ENCODE measurements around the gene THAP8. TPM values are rescaled to one million over a fixed set of nuclear protein-coding genes. Genes with fewer than 3 reads are reported as not detected.
"Not testable (repeated sequence)": the region's sequence is repeated elsewhere in the genome, so short reads cannot be mapped to it uniquely, and the experiment has no call there.

THAP8 gene
- polyA plus RNA-seq, 2 of the 4 experiments (the other 2 are of a cell fraction): 3.1 to 7.5 TPM

- TF ChIP-seq CTCF (IDR thresholded peaks at IDR 0.05) (no peak), RAD21 (conservative IDR thresholded peaks at IDR 0.05 in 1 of 2, IDR thresholded peaks at IDR 0.05 in 1 of 2) (no peak), ZNF302 (CRISPR knock-in tag; IDR thresholded peaks at IDR 0.05) (no peak), TFCP2L1 (CRISPR knock-in tag; IDR thresholded peaks at IDR 0.05) (no peak), JUN (IDR thresholded peaks at IDR 0.05) (no peak), TP53 (CRISPR knock-in tag; IDR thresholded peaks at IDR 0.05) (no peak)
Observed at GRCh38 chr19:36043952-36044351, 10.1 kb downstream of the THAP8 start (continued).

GRCh38 chr19:36041831-36042230 is 12.3 kb downstream of the THAP8 start:
- DNase-seq (ENCODE audit: low read depth in 1 of 2, low spot score in 1 of 2): peak in 1 of 2 experiments; percentile 72
- ChIA-PET CTCF (interaction anchor here (0.7 to 1.2 kb wide), 3 partner anchors 13 to 95 kb away, joined by 3 read pairs; no protein-coding TSS in a partner anchor), POLR2A (interaction anchor here (0.7 to 1.2 kb wide), 3 partner anchors 12 to 72 kb away, joined by 4 to 8 read pairs (median 5); partner anchors contain the start of genes ALKBH6 and THAP8)
- Histone ChIP-seq H3K27ac (peak overlapping the region; percentile 50 to 58; a peak in 5 of 6 replicates), H3K4me2 (peak overlapping the region; percentile 54), H3K9me3 (no peaks in the 10 kb centered on the region), H3K4me1 (peaks cover 20% of the 10 kb centered on the region), H3K4me3 (no peak overlapping the region)
- no peak for FAIRE-seq
- no peak for TF ChIP-seq FOSL2 (IDR thresholded peaks at IDR 0.05)
- TF ChIP-seq FOSL2 (CRISPR knock-in tag; IDR thresholded peaks at IDR 0.05): no peak
- peak; percentile 56 to 77; a peak in 3 of 4 replicates for TF ChIP-seq CEBPB (IDR thresholded peaks at IDR 0.05)
- 17% methylated on average over 3 of the region's 3 CpGs for WGBS (ENCODE audit: missing lambda C conversion rate)
- ATAC-seq: peak; percentile 65 to 74; a peak in 5 of 6 replicates

GRCh38 chr19:36041092-36041491 is 13.0 kb downstream of the THAP8 start:
- Histone ChIP-seq H3K4me2 (peak overlapping the region; percentile 54), H3K27ac (peak overlapping the region; percentile 41 to 58; a peak in 5 of 6 replicates), H3K4me1 (peaks cover 20% of the 10 kb centered on the region)
- TF ChIP-seq CEBPB (IDR thresholded peaks at IDR 0.05): peak; percentile 95 to 97
- not testable (repeated sequence) for H3K9me3 ChIP-seq; DNase-seq (ENCODE audit: low read depth in 1 of 2, low spot score in 1 of 2); H3K4me3 ChIP-seq; FAIRE-seq; ATAC-seq
- ChIA-PET CTCF (interaction anchor here (0.6 to 2.6 kb wide), 4 partner anchors 12 to 109 kb away, joined by 3 to 10 read pairs (median 3); no protein-coding TSS in a partner anchor), POLR2A (interaction anchor here (1.2 kb wide), 1 partner anchor 27 kb away, joined by 5 read pairs; the partner anchor contains the start of gene ALKBH6)
- 85% methylated on average over 6 of the region's 6 CpGs for WGBS (ENCODE audit: missing lambda C conversion rate)

GRCh38 chr19:36040495-36040894 is 13.6 kb downstream of the THAP8 start:
- Histone ChIP-seq H3K27ac (peak overlapping the region in 1 of 2 experiments; percentile 58; a peak in 1 of 6 replicates), H3K4me1 (peaks cover 20% of the 10 kb centered on the region), H3K9me3 (no peaks in the 10 kb centered on the region), H3K4me3 (no peak overlapping the region), H3K4me2 (no peak overlapping the region)
- TF ChIP-seq EHF (CRISPR knock-in tag; IDR thresholded peaks at IDR 0.05) (no peak), JUN (IDR thresholded peaks at IDR 0.05) (no peak), ZSCAN20 (CRISPR knock-in tag; IDR thresholded peaks at IDR 0.05) (no peak), EP300 (IDR thresholded peaks at IDR 0.05) (no peak)
- ATAC-seq (no peak), DNase-seq (ENCODE audit: low read depth in 1 of 2, low spot score in 1 of 2) (no peak), FAIRE-seq (peak; percentile 88)
- ChIA-PET CTCF (interaction anchor here (0.9 to 2.6 kb wide), 3 partner anchors 11 to 48 kb away, joined by 3 to 10 read pairs (median 4); partner anchors contain the start of gene THAP8), POLR2A (no interaction called here)
- WGBS (ENCODE audit: missing lambda C conversion rate): 89% methylated on average over 6 of the region's 6 CpGs

GRCh38 chr19:36032251-36033104 is 21.6 kb downstream of the THAP8 start, which contains the start of gene CLIP3:
CLIP3 (minus strand) TSS chr19:36032873; CDS start chr19:36032357, 516 bp downstream.
- H3K4me1 ChIP-seq: no peaks in the 10 kb centered on the region
- 87% methylated on average over 45 of the region's 51 CpGs for WGBS (ENCODE audit: missing lambda C conversion rate)

More at GRCh38 chr19:36032251-36033104, 21.6 kb downstream of the THAP8 start, which contains the start of gene CLIP3:
- TF ChIP-seq EP300 (IDR thresholded peaks at IDR 0.05) (no peak), HMGXB4 (CRISPR knock-in tag; IDR thresholded peaks at IDR 0.05; ENCODE audit: borderline replicate concordance) (no peak), MAFK (IDR thresholded peaks at IDR 0.05; ENCODE audit: partially characterized antibody) (no peak)
- no peak within 1 kb of the TSS for H3K4me3 ChIP-seq
- FAIRE-seq: no peak
- ChIA-PET CTCF (no interaction called here), POLR2A (no interaction called here)
- no peak within 1 kb of the TSS for H3K4me2 ChIP-seq
- no peaks in the 10 kb centered on the region for H3K9me3 ChIP-seq
- ATAC-seq: no peak
- H3K27ac ChIP-seq: no peak within 1 kb of the TSS
- DNase-seq (ENCODE audit: low read depth in 1 of 2, low spot score in 1 of 2): no peak

Measured in A549 (cell line).